ENCODE results near the gene KY.

Gene KY

GRCh38 chr3:134650431-134651346 is at the start of gene KY:
TSS of gene KY (minus strand) at chr3:134651022. CDS start at chr3:134650960, 62 bp downstream.
- no peak for DNase-seq (ENCODE audit: low read depth in 2 of 2)

- DNase-seq (ENCODE audit: low read depth in 2 of 2): no peak
These were observed 48.9 kb upstream of the KY start for GRCh38 chr3:134699721-134700120.

- no peak for DNase-seq (ENCODE audit: low read depth in 2 of 2)
These were observed 48.4 kb upstream of the KY start for GRCh38 chr3:134699141-134699711.

- no peak for DNase-seq (ENCODE audit: low read depth in 2 of 2)
These were observed 47.2 kb upstream of the KY start for GRCh38 chr3:134697830-134698689.

GRCh38 chr3:134696155-134696554 is 45.3 kb upstream of the KY start:
- DNase-seq (ENCODE audit: low read depth in 2 of 2): no peak

GRCh38 chr3:134694946-134695543 is 44.2 kb upstream of the KY start:
- no peak for DNase-seq (ENCODE audit: low read depth in 2 of 2)

- DNase-seq (ENCODE audit: low read depth in 2 of 2): no peak
These were observed 43.6 kb upstream of the KY start for GRCh38 chr3:134694466-134694865.

- no peak for DNase-seq (ENCODE audit: low read depth in 2 of 2)
These were observed 43.0 kb upstream of the KY start for GRCh38 chr3:134693804-134694203.

- no peak for DNase-seq (ENCODE audit: low read depth in 2 of 2)
These were observed 42.4 kb upstream of the KY start for GRCh38 chr3:134693226-134693625.

GRCh38 chr3:134690226-134690625 is 39.4 kb upstream of the KY start:
- no peak for DNase-seq (ENCODE audit: low read depth in 2 of 2)

GRCh38 chr3:134687642-134688041 is 36.8 kb upstream of the KY start:
- DNase-seq (ENCODE audit: low read depth in 2 of 2): no peak

- no peak for DNase-seq (ENCODE audit: low read depth in 2 of 2)
These were observed 35.3 kb upstream of the KY start for GRCh38 chr3:134685929-134686802.

GRCh38 chr3:134682196-134682880 is 31.5 kb upstream of the KY start:
- no peak for DNase-seq (ENCODE audit: low read depth in 2 of 2)

GRCh38 chr3:134681522-134681900 is 30.7 kb upstream of the KY start:
- no peak for DNase-seq (ENCODE audit: low read depth in 2 of 2)

- no peak for DNase-seq (ENCODE audit: low read depth in 2 of 2)
These were observed 30.1 kb upstream of the KY start for GRCh38 chr3:134680796-134681521.

GRCh38 chr3:134677987-134678308 is 27.1 kb upstream of the KY start:
- DNase-seq (ENCODE audit: low read depth in 2 of 2): no peak

- no peak for DNase-seq (ENCODE audit: low read depth in 2 of 2)
These were observed 26.6 kb upstream of the KY start for GRCh38 chr3:134677196-134677986.

GRCh38 chr3:134675726-134676256 is 25.0 kb upstream of the KY start:
- DNase-seq (ENCODE audit: low read depth in 2 of 2): no peak

GRCh38 chr3:134672571-134672970 is 21.7 kb upstream of the KY start:
- DNase-seq (ENCODE audit: low read depth in 2 of 2): no peak
